ENCODE measurements around the gene TRIM39. TPM values are rescaled to one million over a fixed set of nuclear protein-coding genes. Genes with fewer than 3 reads are reported as not detected.
"Not testable (repeated sequence)": the region's sequence is repeated elsewhere in the genome, so short reads cannot be mapped to it uniquely, and the experiment has no call there.

TRIM39 gene
- total RNA-seq, 2 donors from 2014 or later = 10.1 to 12.1 TPM

- Histone ChIP-seq H3K4me3 (no peak overlapping the region), H3K9me3 (no peaks in the 10 kb centered on the region), H3K4me1 (no peaks in the 10 kb centered on the region), H3K9ac (ENCODE audit: low read depth in 2 of 2, low read length in 2 of 2) (no peak overlapping the region), H3K36me3 (no peaks in the 10 kb centered on the region), H3K27me3 (peaks cover 9% of the 10 kb centered on the region), H3K27ac (no peak overlapping the region)
- no peak for TF ChIP-seq CTCF (IDR thresholded peaks at IDR 0.05)
- intact Hi-C loops (cut with DNase I) = no loop called here
- no peak for DNase-seq
Observed at GRCh38 chr6:30364591-30364990, 37.9 kb downstream of the TRIM39 start.

- H3K27ac ChIP-seq; H3K4me3 ChIP-seq; intact Hi-C loops (cut with DNase I); H3K27me3 ChIP-seq; DNase-seq; H3K4me1 ChIP-seq; H3K9ac ChIP-seq (ENCODE audit: low read depth in 2 of 2, low read length in 2 of 2); H3K9me3 ChIP-seq; H3K36me3 ChIP-seq: not testable (repeated sequence)
Observed at GRCh38 chr6:30369280-30369679, 42.6 kb downstream of the TRIM39 start.

GRCh38 chr6:30378290-30378937 lies 51.7 kb downstream of the TRIM39 start:
- Histone ChIP-seq H3K36me3 (no peaks in the 10 kb centered on the region), H3K9me3 (no peaks in the 10 kb centered on the region), H3K4me1 (no peaks in the 10 kb centered on the region), H3K27me3 (peaks cover 3% of the 10 kb centered on the region), H3K9ac (ENCODE audit: low read depth in 2 of 2, low read length in 2 of 2) (no peak overlapping the region), H3K27ac (no peak overlapping the region), H3K4me3 (no peak overlapping the region)
- no peak for DNase-seq
- intact Hi-C loops (cut with DNase I) = no loop called here
- TF ChIP-seq CTCF (IDR thresholded peaks at IDR 0.05) = no peak

GRCh38 chr6:30380464-30380863 lies 53.7 kb downstream of the TRIM39 start:
- no peak for TF ChIP-seq CTCF (IDR thresholded peaks at IDR 0.05)
- no peaks in the 10 kb centered on the region for H3K4me1 ChIP-seq
- no peak overlapping the region for H3K9ac ChIP-seq (ENCODE audit: low read depth in 2 of 2, low read length in 2 of 2)
- DNase-seq = no peak
- H3K27ac ChIP-seq = no peak overlapping the region
- H3K36me3 ChIP-seq = no peaks in the 10 kb centered on the region
- no peaks in the 10 kb centered on the region for H3K9me3 ChIP-seq
- no peak overlapping the region for H3K4me3 ChIP-seq
- intact Hi-C loops (cut with DNase I) = no loop called here
- peaks cover 8% of the 10 kb centered on the region for H3K27me3 ChIP-seq

- no peak overlapping the region for H3K4me3 ChIP-seq
- H3K4me1 ChIP-seq = no peaks in the 10 kb centered on the region
- no peak for TF ChIP-seq CTCF (IDR thresholded peaks at IDR 0.05)
- no peaks in the 10 kb centered on the region for H3K36me3 ChIP-seq
- no peak for DNase-seq
- no peaks in the 10 kb centered on the region for H3K9me3 ChIP-seq
- H3K9ac ChIP-seq (ENCODE audit: low read depth in 2 of 2, low read length in 2 of 2) = no peak overlapping the region
- H3K27me3 ChIP-seq = peaks cover 13% of the 10 kb centered on the region
- no peak overlapping the region for H3K27ac ChIP-seq
- intact Hi-C loops (cut with DNase I) = no loop called here
Observed at GRCh38 chr6:30386166-30386565, 59.4 kb downstream of the TRIM39 start.

- H3K27ac ChIP-seq = no peak overlapping the region
- H3K27me3 ChIP-seq = peaks cover 5% of the 10 kb centered on the region
- H3K9me3 ChIP-seq = no peaks in the 10 kb centered on the region
- no peaks in the 10 kb centered on the region for H3K36me3 ChIP-seq
- TF ChIP-seq CTCF (IDR thresholded peaks at IDR 0.05) = no peak
- H3K9ac ChIP-seq (ENCODE audit: low read depth in 2 of 2, low read length in 2 of 2) = no peak overlapping the region
- no peak overlapping the region for H3K4me3 ChIP-seq
- H3K4me1 ChIP-seq = no peaks in the 10 kb centered on the region
- intact Hi-C loops (cut with DNase I) = no loop called here
- DNase-seq = no peak
Observed at GRCh38 chr6:30391240-30391639, 64.5 kb downstream of the TRIM39 start.

Other genes starting within 250 kb of the TRIM39 start
- 10 to 100 TPM; 44.4 to 51.2 TPM for gene TRIM31, start 213.8 kb upstream of the TRIM39 start, total RNA-seq
- gene TRIM40, start 190.8 kb upstream of the TRIM39 start, total RNA-seq = 10 to 100 TPM; 10.7 to 17.0 TPM
- gene TRIM10, start 165.7 kb upstream of the TRIM39 start, total RNA-seq = 1 to 10 TPM; 3.8 to 3.9 TPM
- gene TRIM15, start 163.4 kb upstream of the TRIM39 start, total RNA-seq = 10 to 100 TPM; 26.8 to 47.3 TPM
- gene TRIM26, start 113.5 kb upstream of the TRIM39 start, total RNA-seq = 10 to 100 TPM; 48.2 to 53.5 TPM
- 10 to 100 TPM; 41.7 to 60.3 TPM for gene RPP21, start 18.2 kb downstream of the TRIM39 start, total RNA-seq
- 100 to 1,000 TPM; 208 to 471 TPM for gene HLA-E, start 162.6 kb downstream of the TRIM39 start, total RNA-seq
- gene GNL1, start 229.6 kb downstream of the TRIM39 start, total RNA-seq = 10 to 100 TPM; 42.2 to 49.3 TPM
- 1 to 10 TPM; 3.9 to 7.2 TPM for gene PRR3, start 230.4 kb downstream of the TRIM39 start, total RNA-seq
- gene ABCF1, start 244.5 kb downstream of the TRIM39 start, total RNA-seq = 10 to 100 TPM; 43.6 to 61.3 TPM

Measured in colonic mucosa (tissue), 4 donors.